Mucosa of descending colon (tissue), 3 donors: ENCODE measurements around the gene NTN4. TPM values are rescaled to one million over a fixed set of nuclear protein-coding genes. Genes with fewer than 3 reads are reported as not detected.
A peak's percentile ranks its signal among the peaks of the same experiment; 100 is the strongest.
"Not testable (repeated sequence)": the region's sequence is repeated elsewhere in the genome, so short reads cannot be mapped to it uniquely, and the experiment has no call there.

Experiments used
- ATAC-seq: fragments of 200-7000 bp; cut with Tn5 transposase; one replicate; pipeline ENCODE4 v1.9.1; 2020; ENCODE audit warnings: mild to moderate bottlenecking, moderate library complexity
- DNase-seq, 3 donors: peaks; one replicate each; pipeline ENCODE4 v3.0.0-alpha.2; 2020
- H3K36me3 ChIP-seq: fragments of 200-600 bp; one replicate; pipeline ENCODE4 v1.8.0; 2021; ENCODE audit warnings: low read depth, mild to moderate bottlenecking
- H3K4me1 ChIP-seq: fragments of 200-600 bp; one replicate; pipeline ENCODE4 v1.8.0; 2021; ENCODE audit warnings: low read depth, mild to moderate bottlenecking
- H3K4me3 ChIP-seq: fragments of 200-600 bp; one replicate; pipeline ENCODE4 v1.8.0; 2021; ENCODE audit warnings: mild to moderate bottlenecking
- H3K9me3 ChIP-seq: fragments of 200-600 bp; one replicate; pipeline ENCODE4 v1.8.0; 2021; ENCODE audit warnings: mild to moderate bottlenecking
- CTCF ChIP-seq: fragments of 200-600 bp; IDR thresholded peaks from one replicate; pipeline ENCODE4 v1.8.0; 2022; ENCODE audit warnings: antibody characterized with exemption, mild to moderate bottlenecking
- intact Hi-C, 2 donors: fragments of 100-400 bp; cut with DNase I in 1 of 2; cut with micrococcal nuclease in 1 of 2; formaldehyde crosslinking; loops; one replicate each; pipeline versions ENCODE4 v1.11.0 to v1.11.1; 2022; cut with DNase I, micrococcal nuclease
- total RNA-seq, 3 donors: library from RNA; stranded (reverse); fragmentation: NEBNext Ultra II Directional in 2 of 3; extraction: Animal tissue kit (Norgen Biotek cat#: 25700) in 2 of 3; gene quantifications; one replicate each; pipeline versions ENCODE4 v1.2.1 to v1.2.4, GENCODE V29; 2021 to 2023
- donor health status: DM: no; HTN: no; CAD: no; lungs with moderate emphysema.
- donor health status: DM: no; HTN: no; CAD: no.
- donor health status: DM: no; HTN: yes; CAD: no.

The NTN4 gene
- total RNA-seq, 3 donors from 2014 or later, result 15.9 to 34.7 (median 19.8) TPM

GRCh38 chr12:95834572-95834971 is 44.0 kb upstream of the NTN4 start:
- DNase-seq (no peak), ATAC-seq (no peak)
- H3K9me3 ChIP-seq, result no peaks in the 10 kb centered on the region
- H3K4me3 ChIP-seq, result no peak overlapping the region
- peaks cover 15% of the 10 kb centered on the region for H3K4me1 ChIP-seq
- no peak for TF ChIP-seq CTCF
- intact Hi-C loops, result no loop called here
- no peaks in the 10 kb centered on the region for H3K36me3 ChIP-seq

GRCh38 chr12:95830335-95831089 is 39.9 kb upstream of the NTN4 start:
- H3K9me3 ChIP-seq, result no peaks in the 10 kb centered on the region
- intact Hi-C loops, result no loop called here
- TF ChIP-seq CTCF, result no peak
- H3K4me3 ChIP-seq, result no peak overlapping the region
- ATAC-seq (no peak), DNase-seq (no peak)
- no peaks in the 10 kb centered on the region for H3K36me3 ChIP-seq
- H3K4me1 ChIP-seq, result peaks cover 7% of the 10 kb centered on the region

GRCh38 chr12:95829395-95829794 is 38.8 kb upstream of the NTN4 start:
- DNase-seq (no peak), ATAC-seq (no peak)
- intact Hi-C loops, result no loop called here

GRCh38 chr12:95820096-95820703 is 29.6 kb upstream of the NTN4 start:
- no peak overlapping the region for H3K4me3 ChIP-seq
- no peaks in the 10 kb centered on the region for H3K36me3 ChIP-seq
- DNase-seq, result peak in 1 of 3 donors; percentile 86
- ATAC-seq, result peak; percentile 57
- H3K4me1 ChIP-seq, result no peaks in the 10 kb centered on the region
- intact Hi-C loops, result no loop called here
- TF ChIP-seq CTCF, result no peak
- no peaks in the 10 kb centered on the region for H3K9me3 ChIP-seq

More at GRCh38 chr12:95829395-95829794, 38.8 kb upstream of the NTN4 start:
- H3K9me3 ChIP-seq, result no peaks in the 10 kb centered on the region
- no peak for TF ChIP-seq CTCF
- H3K36me3 ChIP-seq, result no peaks in the 10 kb centered on the region
- H3K4me1 ChIP-seq, result peaks cover 7% of the 10 kb centered on the region
- no peak overlapping the region for H3K4me3 ChIP-seq

- no peak overlapping the region for H3K4me3 ChIP-seq
- no peaks in the 10 kb centered on the region for H3K4me1 ChIP-seq
- peak; percentile 25 for TF ChIP-seq CTCF
- H3K36me3 ChIP-seq, result no peaks in the 10 kb centered on the region
- H3K9me3 ChIP-seq, result no peaks in the 10 kb centered on the region
- intact Hi-C loops, result loop anchor here (10.0 kb wide), 2 partner anchors 191 to 231 kb away; no protein-coding TSS in a partner anchor
- ATAC-seq (peak; percentile 54), DNase-seq (no peak)
Observed at GRCh38 chr12:95815632-95816212, 25.2 kb upstream of the NTN4 start.

- H3K4me1 ChIP-seq, H3K4me3 ChIP-seq, H3K36me3 ChIP-seq, H3K9me3 ChIP-seq, ATAC-seq, DNase-seq: not testable (repeated sequence)
- intact Hi-C loops, result loop anchor here (10.0 kb wide), 2 partner anchors 187 to 227 kb away; no protein-coding TSS in a partner anchor
Observed at GRCh38 chr12:95812155-95812554, 21.6 kb upstream of the NTN4 start.
